ENCODE results near the gene FYCO1.

- TF ChIP-seq POLR2A (IDR thresholded peaks at IDR 0.05; ENCODE audit: low read depth, low read length) (no peak), POLR2AphosphoS5 (IDR thresholded peaks at IDR 0.05; ENCODE audit: low read depth, low read length) (no peak), TAF1 (IDR thresholded peaks at IDR 0.05; ENCODE audit: low read depth, low read length) (no peak), SPI1 (IDR thresholded peaks at IDR 0.05; ENCODE audit: low read depth, low read length) (no peak), PAX5 (IDR thresholded peaks at IDR 0.05; ENCODE audit: insufficient read depth, low read length, severe bottlenecking) (no peak), POU2F2 (IDR thresholded peaks at IDR 0.05; ENCODE audit: low read depth, low read length) (no peak)
Observed at GRCh38 chr3:45907769-45908705, 87.6 kb downstream of the FYCO1 start.
